ENCODE results near the gene SV2C. TPM values are rescaled to one million over a fixed set of nuclear protein-coding genes. Genes with fewer than 3 reads are reported as not detected.
"Not testable (repeated sequence)": the region's sequence is repeated elsewhere in the genome, so short reads cannot be mapped to it uniquely, and the experiment has no call there.

SV2C gene
- total and polyA plus RNA-seq, 10 of the 15 experiments (the other 5 are each of a cell fraction or from before 2014, with no cell fraction given), result under 0.01 to 1.1 (median 0.63) TPM

DNA sequence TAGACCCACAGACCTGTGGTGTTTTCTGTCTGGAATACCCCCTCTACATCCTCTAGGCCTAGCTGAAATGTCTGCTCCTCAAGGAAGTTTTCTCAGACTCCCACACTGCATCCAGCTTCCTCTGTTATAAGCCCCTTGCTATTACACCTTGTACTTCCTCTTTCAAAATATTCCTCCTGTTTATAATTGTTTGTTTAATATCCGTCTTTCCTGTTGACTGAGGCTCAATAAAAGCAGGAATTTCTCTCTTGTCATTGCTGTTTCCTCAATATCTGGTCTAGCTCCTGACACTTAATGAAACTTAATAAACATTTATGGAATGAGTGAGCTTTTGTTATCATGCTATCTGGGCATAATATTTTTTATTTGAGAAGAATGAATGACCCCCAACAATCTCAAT lies 285.8 kb downstream of the SV2C start:
- no peak for ATAC-seq
- ChIA-PET RAD21 (ENCODE audit: unreplicated experiment) (interaction anchor here (0.7 kb wide), 1 partner anchor 176 kb away, joined by 3 read pairs; no protein-coding TSS in a partner anchor), CTCF (no interaction called here), POLR2A (no interaction called here), SMC1A (ENCODE audit: uncharacterized antibody, unreplicated experiment) (interaction anchor here (1.0 kb wide), 1 partner anchor 219 kb away, joined by 4 read pairs; no protein-coding TSS in a partner anchor)
- no peak for FAIRE-seq
- Histone ChIP-seq H3K9ac (ENCODE audit: control insufficient read depth, insufficient read depth, low read length) (no peak overlapping the region), H3K36me3 (ENCODE audit: control insufficient read depth in 2 of 2, insufficient read depth in 2 of 2, low read length in 1 of 2) (no peaks in the 10 kb centered on the region), H3K4me3 (no peak overlapping the region), H4K20me1 (ENCODE audit: control insufficient read depth, insufficient read depth) (no peaks in the 10 kb centered on the region), H3K27ac (ENCODE audit: control insufficient read depth, insufficient read depth) (no peak overlapping the region), H2AFZ (ENCODE audit: control insufficient read depth, low read depth, low read length) (no peak overlapping the region), H3K79me2 (ENCODE audit: control insufficient read depth, insufficient read depth, low read length) (no peaks in the 10 kb centered on the region), H3K27me3 (replicated peaks in 1 of 2; ENCODE audit: control insufficient read depth in 2 of 2, insufficient read depth in 2 of 2, low read length in 1 of 2) (no peaks in the 10 kb centered on the region), H3K9me3 (replicated peaks; ENCODE audit: control insufficient read depth, insufficient read depth, low read length) (no peaks in the 10 kb centered on the region), H3K4me2 (ENCODE audit: control insufficient read depth, insufficient read depth) (no peak overlapping the region), H3K4me1 (ENCODE audit: control insufficient read depth, insufficient read depth, low read length) (peaks cover 3% of the 10 kb centered on the region; the same call in 1 of the 2 replicates)
- WGBS (ENCODE audit: insufficient coverage, insufficient replicate concordance, low lambda C conversion rate, missing lambda C conversion rate), result 0% methylated on average over 1 of the region's 1 CpG
- in situ Hi-C loops (cut with MboI), result no loop called here
- intact Hi-C loops (cut with micrococcal nuclease; ENCODE audit: unreplicated experiment), result no loop called here
- no peak for DNase-seq (ENCODE audit: low read depth, low spot score)
- BruUV-seq (replicated peaks), result no TSS peak
- TF ChIP-seq RAD21 (IDR thresholded peaks at IDR 0.05; ENCODE audit: insufficient read depth, low read depth, low read length), result no peak
- TF ChIP-seq, protein P1, sequence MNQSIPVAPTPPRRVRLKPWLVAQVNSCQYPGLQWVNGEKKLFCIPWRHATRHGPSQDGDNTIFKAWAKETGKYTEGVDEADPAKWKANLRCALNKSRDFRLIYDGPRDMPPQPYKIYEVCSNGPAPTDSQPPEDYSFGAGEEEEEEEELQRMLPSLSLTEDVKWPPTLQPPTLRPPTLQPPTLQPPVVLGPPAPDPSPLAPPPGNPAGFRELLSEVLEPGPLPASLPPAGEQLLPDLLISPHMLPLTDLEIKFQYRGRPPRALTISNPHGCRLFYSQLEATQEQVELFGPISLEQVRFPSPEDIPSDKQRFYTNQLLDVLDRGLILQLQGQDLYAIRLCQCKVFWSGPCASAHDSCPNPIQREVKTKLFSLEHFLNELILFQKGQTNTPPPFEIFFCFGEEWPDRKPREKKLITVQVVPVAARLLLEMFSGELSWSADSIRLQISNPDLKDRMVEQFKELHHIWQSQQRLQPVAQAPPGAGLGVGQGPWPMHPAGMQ (IDR thresholded peaks at IDR 0.05; ENCODE audit: borderline replicate concordance), result no peak
- TF ChIP-seq, protein P2, sequence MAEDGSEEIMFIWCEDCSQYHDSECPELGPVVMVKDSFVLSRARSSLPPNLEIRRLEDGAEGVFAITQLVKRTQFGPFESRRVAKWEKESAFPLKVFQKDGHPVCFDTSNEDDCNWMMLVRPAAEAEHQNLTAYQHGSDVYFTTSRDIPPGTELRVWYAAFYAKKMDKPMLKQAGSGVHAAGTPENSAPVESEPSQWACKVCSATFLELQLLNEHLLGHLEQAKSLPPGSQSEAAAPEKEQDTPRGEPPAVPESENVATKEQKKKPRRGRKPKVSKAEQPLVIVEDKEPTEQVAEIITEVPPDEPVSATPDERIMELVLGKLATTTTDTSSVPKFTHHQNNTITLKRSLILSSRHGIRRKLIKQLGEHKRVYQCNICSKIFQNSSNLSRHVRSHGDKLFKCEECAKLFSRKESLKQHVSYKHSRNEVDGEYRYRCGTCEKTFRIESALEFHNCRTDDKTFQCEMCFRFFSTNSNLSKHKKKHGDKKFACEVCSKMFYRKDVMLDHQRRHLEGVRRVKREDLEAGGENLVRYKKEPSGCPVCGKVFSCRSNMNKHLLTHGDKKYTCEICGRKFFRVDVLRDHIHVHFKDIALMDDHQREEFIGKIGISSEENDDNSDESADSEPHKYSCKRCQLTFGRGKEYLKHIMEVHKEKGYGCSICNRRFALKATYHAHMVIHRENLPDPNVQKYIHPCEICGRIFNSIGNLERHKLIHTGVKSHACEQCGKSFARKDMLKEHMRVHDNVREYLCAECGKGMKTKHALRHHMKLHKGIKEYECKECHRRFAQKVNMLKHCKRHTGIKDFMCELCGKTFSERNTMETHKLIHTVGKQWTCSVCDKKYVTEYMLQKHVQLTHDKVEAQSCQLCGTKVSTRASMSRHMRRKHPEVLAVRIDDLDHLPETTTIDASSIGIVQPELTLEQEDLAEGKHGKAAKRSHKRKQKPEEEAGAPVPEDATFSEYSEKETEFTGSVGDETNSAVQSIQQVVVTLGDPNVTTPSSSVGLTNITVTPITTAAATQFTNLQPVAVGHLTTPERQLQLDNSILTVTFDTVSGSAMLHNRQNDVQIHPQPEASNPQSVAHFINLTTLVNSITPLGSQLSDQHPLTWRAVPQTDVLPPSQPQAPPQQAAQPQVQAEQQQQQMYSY (CRISPR knock-in tag; IDR thresholded peaks at IDR 0.05), result no peak
- no peak for TF ChIP-seq RELA (IDR thresholded peaks at IDR 0.05; ENCODE audit: borderline replicate concordance, partially characterized antibody)
- no peak for TF ChIP-seq ZNF384 (IDR thresholded peaks at IDR 0.05; ENCODE audit: borderline replicate concordance, low read depth, low read length)

DNA sequence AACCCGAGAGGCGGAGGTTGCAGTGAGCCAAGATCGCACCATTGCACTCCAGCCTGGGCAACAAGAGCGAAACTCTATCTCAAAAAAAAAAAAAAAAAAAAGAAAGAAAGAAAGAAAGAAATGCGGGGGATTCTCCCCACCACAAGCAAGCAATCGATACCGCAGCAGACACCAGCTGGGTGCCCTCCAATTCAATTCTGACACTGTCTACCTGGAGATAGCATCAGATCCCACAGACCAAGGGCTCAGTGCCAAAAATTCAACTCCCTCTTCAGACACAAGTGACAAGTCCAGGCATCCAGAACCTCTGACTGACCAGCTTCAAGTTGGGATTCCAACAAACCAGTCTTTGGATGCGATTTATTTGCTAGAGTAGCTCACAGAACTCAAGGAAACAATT lies 286.5 kb downstream of the SV2C start:
- in situ Hi-C loops (cut with MboI); H2AFZ ChIP-seq (ENCODE audit: control insufficient read depth, low read depth, low read length); FAIRE-seq; H3K27ac ChIP-seq (ENCODE audit: control insufficient read depth, insufficient read depth); BruUV-seq (replicated peaks); H3K9me3 ChIP-seq (replicated peaks; ENCODE audit: control insufficient read depth, insufficient read depth, low read length); intact Hi-C loops (cut with micrococcal nuclease; ENCODE audit: unreplicated experiment); H3K4me1 ChIP-seq (ENCODE audit: control insufficient read depth, insufficient read depth, low read length); H3K4me3 ChIP-seq; CTCF ChIA-PET; POLR2A ChIA-PET; H3K36me3 ChIP-seq (ENCODE audit: control insufficient read depth in 2 of 2, insufficient read depth in 2 of 2, low read length in 1 of 2); ATAC-seq; H4K20me1 ChIP-seq (ENCODE audit: control insufficient read depth, insufficient read depth); H3K79me2 ChIP-seq (ENCODE audit: control insufficient read depth, insufficient read depth, low read length); H3K9ac ChIP-seq (ENCODE audit: control insufficient read depth, insufficient read depth, low read length); H3K4me2 ChIP-seq (ENCODE audit: control insufficient read depth, insufficient read depth); H3K27me3 ChIP-seq (replicated peaks in 1 of 2; ENCODE audit: control insufficient read depth in 2 of 2, insufficient read depth in 2 of 2, low read length in 1 of 2); DNase-seq (ENCODE audit: low read depth, low spot score): not testable (repeated sequence)
- ChIA-PET SMC1A (ENCODE audit: uncharacterized antibody, unreplicated experiment) (interaction anchor here (1.0 kb wide), 1 partner anchor 218 kb away, joined by 4 read pairs; no protein-coding TSS in a partner anchor), RAD21 (ENCODE audit: unreplicated experiment) (interaction anchor here (0.7 kb wide), 1 partner anchor 175 kb away, joined by 3 read pairs; no protein-coding TSS in a partner anchor)
- 97% methylated on average over 4 of the region's 8 CpGs for WGBS (ENCODE audit: insufficient coverage, insufficient replicate concordance, low lambda C conversion rate, missing lambda C conversion rate)
